Measurements from ENCODE around the gene BTBD8. TPM values are rescaled to one million over a fixed set of nuclear protein-coding genes. Genes with fewer than 3 reads are reported as not detected.

BTBD8 gene
- total RNA-seq, 6 donors from 2014 or later = 0.76 to 17.8 (median 4.2) TPM

DNA sequence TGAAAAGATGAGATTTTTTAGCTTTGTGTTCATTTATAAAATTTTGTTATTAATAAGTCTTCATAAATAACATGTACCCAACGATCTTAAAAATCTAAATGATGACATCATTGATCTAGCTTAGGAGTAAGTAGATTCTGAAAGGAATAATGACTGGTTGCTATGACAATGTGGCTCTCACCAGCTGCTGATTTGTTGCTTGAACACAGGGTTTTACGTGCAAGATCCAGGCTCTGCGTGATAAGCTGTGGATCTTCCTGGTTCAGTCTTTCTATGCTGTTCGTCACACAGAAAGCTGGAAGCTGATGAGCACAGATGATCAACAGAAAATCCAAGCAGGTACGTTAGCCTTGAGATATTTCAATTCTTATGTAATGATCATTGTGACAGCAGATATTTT lies 88.5 kb downstream of the BTBD8 start:
- DNase-seq (no peak), ATAC-seq (ENCODE audit: low FRiP score in 2 of 2) (no peak)
- Histone ChIP-seq H3K4me3 (no peak overlapping the region), H3K27me3 (no peaks in the 10 kb centered on the region), H3K36me3 (peaks cover 0 to 5% (median 0%) of the 10 kb centered on the region in 4 donors), H3K4me1 (no peaks in the 10 kb centered on the region), H3K9me3 (no peaks in the 10 kb centered on the region), H3K27ac (no peak overlapping the region)
- TF ChIP-seq POLR2A (IDR thresholded peaks at IDR 0.05) (no peak), CTCF (IDR thresholded peaks at IDR 0.05) (no peak), POLR2AphosphoS5 (IDR thresholded peaks at IDR 0.05) (no peak), EP300 (IDR thresholded peaks at IDR 0.05) (no peak)
- 82 to 88% methylated on average over 5 of the region's 5 CpGs for WGBS, 2 donors

- peaks cover 0 to 5% (median 0%) of the 10 kb centered on the region in 4 donors for H3K36me3 ChIP-seq
Measured at GRCh38 chr1:92169214-92170005, 89.3 kb downstream of the BTBD8 start.

GRCh38 chr1:92184632-92185031 lies 104.5 kb downstream of the BTBD8 start:
- Histone ChIP-seq H3K36me3 (peaks cover 0 to 16% (median 0%) of the 10 kb centered on the region in 4 donors), H3K4me3 (no peak overlapping the region), H3K9me3 (no peaks in the 10 kb centered on the region), H3K27ac (no peak overlapping the region), H3K27me3 (no peaks in the 10 kb centered on the region), H3K4me1 (no peaks in the 10 kb centered on the region)
- TF ChIP-seq POLR2AphosphoS5 (IDR thresholded peaks at IDR 0.05) = no peak
- no peak for TF ChIP-seq EP300 (IDR thresholded peaks at IDR 0.05)
- TF ChIP-seq POLR2A (IDR thresholded peaks at IDR 0.05) = no peak
- no peak for TF ChIP-seq CTCF (IDR thresholded peaks at IDR 0.05)
- ATAC-seq (ENCODE audit: low FRiP score in 2 of 2) (no peak), DNase-seq (no peak)
- WGBS, 2 donors = 78 to 97% methylated on average over 1 of the region's 1 CpG

More at GRCh38 chr1:92169214-92170005, 89.3 kb downstream of the BTBD8 start:
- DNase-seq (no peak), ATAC-seq (ENCODE audit: low FRiP score in 2 of 2) (no peak)
- H3K27ac ChIP-seq = no peak overlapping the region
- H3K4me3 ChIP-seq = no peak overlapping the region
- no peaks in the 10 kb centered on the region for H3K9me3 ChIP-seq
- H3K4me1 ChIP-seq = no peaks in the 10 kb centered on the region
- H3K27me3 ChIP-seq = no peaks in the 10 kb centered on the region
- WGBS, 2 donors = 95 to 97% methylated on average over 2 of the region's 2 CpGs
- TF ChIP-seq POLR2A (IDR thresholded peaks at IDR 0.05) (no peak), EP300 (IDR thresholded peaks at IDR 0.05) (no peak), POLR2AphosphoS5 (IDR thresholded peaks at IDR 0.05) (no peak), CTCF (IDR thresholded peaks at IDR 0.05) (no peak)

GRCh38 chr1:92186081-92186480 lies 105.9 kb downstream of the BTBD8 start:
- no peaks in the 10 kb centered on the region for H3K4me1 ChIP-seq
- H3K36me3 ChIP-seq = peaks cover 0 to 4% (median 0%) of the 10 kb centered on the region in 4 donors
- DNase-seq (no peak), ATAC-seq (ENCODE audit: low FRiP score in 2 of 2) (no peak)
- no peak overlapping the region for H3K27ac ChIP-seq
- TF ChIP-seq POLR2AphosphoS5 (IDR thresholded peaks at IDR 0.05) (no peak), EP300 (IDR thresholded peaks at IDR 0.05) (no peak), POLR2A (IDR thresholded peaks at IDR 0.05) (no peak), CTCF (IDR thresholded peaks at IDR 0.05) (no peak)
- no peaks in the 10 kb centered on the region for H3K27me3 ChIP-seq
- no peaks in the 10 kb centered on the region for H3K9me3 ChIP-seq
- H3K4me3 ChIP-seq = no peak overlapping the region
- 97 to 100% methylated on average over 1 of the region's 1 CpG for WGBS, 2 donors
